ENCODE measurements around the gene BCL11B.

The BCL11B gene

DNA sequence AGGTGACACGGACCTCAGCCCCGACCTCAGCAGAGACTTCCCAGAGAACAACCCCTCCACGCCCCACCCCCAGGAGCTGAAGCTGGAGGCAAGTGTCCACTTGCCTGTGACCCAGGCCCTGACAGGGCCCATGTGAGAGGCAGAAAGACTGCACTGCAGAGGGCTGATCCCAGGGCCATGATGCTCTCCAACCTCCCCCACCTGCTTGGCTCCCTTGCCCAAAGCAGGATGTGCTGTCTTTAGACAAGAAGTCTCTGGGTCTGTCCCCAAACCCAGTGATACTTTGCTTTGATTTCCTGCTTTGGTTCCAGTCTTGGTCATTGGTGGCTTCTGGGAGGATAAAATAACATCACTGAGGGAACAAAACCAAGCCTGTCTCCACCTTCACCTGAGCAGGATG, 59.4 kb downstream of the BCL11B start:
- Histone ChIP-seq H3K4me1 (no peaks in the 10 kb centered on the region), H3K4me3 (ENCODE audit: low read depth, low read length) (no peak overlapping the region), H3K9me3 (no peaks in the 10 kb centered on the region), H3K36me3 (no peaks in the 10 kb centered on the region), H3K27me3 (peaks cover 6% of the 10 kb centered on the region)
- TF ChIP-seq, protein P1, sequence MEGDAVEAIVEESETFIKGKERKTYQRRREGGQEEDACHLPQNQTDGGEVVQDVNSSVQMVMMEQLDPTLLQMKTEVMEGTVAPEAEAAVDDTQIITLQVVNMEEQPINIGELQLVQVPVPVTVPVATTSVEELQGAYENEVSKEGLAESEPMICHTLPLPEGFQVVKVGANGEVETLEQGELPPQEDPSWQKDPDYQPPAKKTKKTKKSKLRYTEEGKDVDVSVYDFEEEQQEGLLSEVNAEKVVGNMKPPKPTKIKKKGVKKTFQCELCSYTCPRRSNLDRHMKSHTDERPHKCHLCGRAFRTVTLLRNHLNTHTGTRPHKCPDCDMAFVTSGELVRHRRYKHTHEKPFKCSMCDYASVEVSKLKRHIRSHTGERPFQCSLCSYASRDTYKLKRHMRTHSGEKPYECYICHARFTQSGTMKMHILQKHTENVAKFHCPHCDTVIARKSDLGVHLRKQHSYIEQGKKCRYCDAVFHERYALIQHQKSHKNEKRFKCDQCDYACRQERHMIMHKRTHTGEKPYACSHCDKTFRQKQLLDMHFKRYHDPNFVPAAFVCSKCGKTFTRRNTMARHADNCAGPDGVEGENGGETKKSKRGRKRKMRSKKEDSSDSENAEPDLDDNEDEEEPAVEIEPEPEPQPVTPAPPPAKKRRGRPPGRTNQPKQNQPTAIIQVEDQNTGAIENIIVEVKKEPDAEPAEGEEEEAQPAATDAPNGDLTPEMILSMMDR (IDR thresholded peaks at IDR 0.05; ENCODE audit: low read depth, low read length): no peak
- DNase-seq: no peak

DNA sequence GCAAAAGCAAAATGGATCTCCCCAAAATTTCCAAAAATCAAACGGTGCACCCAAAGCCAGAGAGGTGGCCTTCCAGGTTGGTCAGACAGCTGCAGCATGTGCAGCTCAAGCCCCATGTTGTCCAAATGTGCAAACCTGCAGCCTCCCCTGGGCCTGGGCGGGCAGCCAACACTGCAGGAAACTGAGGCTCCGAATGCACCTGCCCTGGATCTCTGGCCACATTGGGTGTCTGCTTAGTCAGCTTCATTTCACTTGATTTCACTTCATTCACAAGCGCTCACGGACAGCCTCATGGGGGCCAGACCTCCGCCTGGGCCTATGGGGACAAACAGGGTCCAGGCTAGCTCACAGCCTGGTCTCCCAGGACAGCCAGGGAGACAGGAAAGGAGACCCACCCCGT, 59.8 kb downstream of the BCL11B start:
- no peaks in the 10 kb centered on the region for H3K9me3 ChIP-seq
- TF ChIP-seq, protein P1 (IDR thresholded peaks at IDR 0.05; ENCODE audit: low read depth, low read length): no peak
- peaks cover 6% of the 10 kb centered on the region for H3K27me3 ChIP-seq
- no peaks in the 10 kb centered on the region for H3K4me1 ChIP-seq
- no peaks in the 10 kb centered on the region for H3K36me3 ChIP-seq
- DNase-seq: no peak
- H3K4me3 ChIP-seq (ENCODE audit: low read depth, low read length): no peak overlapping the region

DNA sequence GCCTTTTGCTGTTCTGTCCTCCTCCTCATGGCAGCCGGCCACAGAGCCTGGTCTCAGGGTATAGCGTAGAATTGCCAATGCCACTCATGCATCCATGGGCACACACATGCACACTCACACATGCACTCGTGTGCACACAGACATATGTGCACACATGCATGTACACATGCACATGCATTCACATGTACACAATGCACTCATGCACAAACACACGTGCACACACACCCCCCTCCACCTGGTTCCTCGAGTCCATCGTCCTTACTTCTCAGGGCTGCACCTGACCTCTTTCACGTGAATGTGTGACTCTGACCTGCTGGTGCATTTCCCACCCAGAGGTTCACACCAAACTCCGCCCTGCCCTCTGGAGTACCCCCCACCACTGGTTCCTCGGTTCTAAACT, 60.6 kb downstream of the BCL11B start:
- no peaks in the 10 kb centered on the region for H3K9me3 ChIP-seq
- H3K4me1 ChIP-seq: no peaks in the 10 kb centered on the region
- no peak overlapping the region for H3K4me3 ChIP-seq (ENCODE audit: low read depth, low read length)
- TF ChIP-seq, protein P1 (IDR thresholded peaks at IDR 0.05; ENCODE audit: low read depth, low read length): no peak
- H3K36me3 ChIP-seq: no peaks in the 10 kb centered on the region
- peaks cover 6% of the 10 kb centered on the region for H3K27me3 ChIP-seq
- no peak for DNase-seq

DNA sequence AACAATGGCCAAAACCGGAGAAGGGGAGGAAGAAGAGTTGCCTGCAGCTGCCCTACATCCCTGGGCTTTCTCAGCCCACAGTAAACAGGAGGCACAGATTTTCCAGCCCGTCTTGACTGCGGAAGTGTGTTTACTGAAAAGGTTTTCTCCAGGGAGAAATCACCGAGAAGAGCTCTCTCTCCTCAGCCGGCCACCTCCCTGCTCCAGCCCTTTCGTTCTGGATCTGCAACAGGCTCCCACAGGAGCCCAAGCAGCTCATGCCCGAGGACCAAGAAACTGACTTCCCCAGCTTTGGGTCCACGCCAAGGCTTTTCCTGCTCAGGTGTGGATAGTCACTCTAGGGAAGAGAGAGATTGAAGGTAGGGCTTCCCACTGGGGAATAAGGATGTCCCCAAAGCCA, 61.7 kb downstream of the BCL11B start:
- no peak for DNase-seq
- TF ChIP-seq, protein P1 (IDR thresholded peaks at IDR 0.05; ENCODE audit: low read depth, low read length): no peak
- H3K4me1 ChIP-seq: no peaks in the 10 kb centered on the region
- peaks cover under 1% of the 10 kb centered on the region; the same call in 1 of the 2 replicates for H3K27me3 ChIP-seq
- H3K4me3 ChIP-seq (ENCODE audit: low read depth, low read length): no peak overlapping the region
- no peaks in the 10 kb centered on the region for H3K9me3 ChIP-seq
- H3K36me3 ChIP-seq: no peaks in the 10 kb centered on the region

DNA sequence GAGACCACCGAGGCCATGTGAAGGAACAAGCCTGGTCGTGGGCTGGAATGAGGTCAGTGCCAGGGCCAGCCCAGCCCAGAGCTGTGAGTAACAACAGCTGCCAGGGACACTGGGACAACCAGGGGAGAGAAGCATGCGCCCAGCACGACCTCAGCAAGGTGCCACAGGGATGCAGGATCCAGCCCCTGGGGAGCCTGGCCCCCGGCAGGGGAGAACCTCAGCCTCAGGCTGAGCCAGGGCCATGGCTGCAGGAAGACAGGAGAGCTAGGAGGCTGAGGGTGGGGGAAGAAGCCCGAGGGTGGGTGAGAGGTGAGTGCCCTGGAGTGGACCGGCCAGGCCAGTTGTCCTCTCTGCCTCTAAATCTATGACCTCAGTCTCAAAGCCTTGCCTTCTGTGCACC, 62.6 kb downstream of the BCL11B start:
- no peaks in the 10 kb centered on the region for H3K4me1 ChIP-seq
- TF ChIP-seq, protein P1 (IDR thresholded peaks at IDR 0.05; ENCODE audit: low read depth, low read length): no peak

DNA sequence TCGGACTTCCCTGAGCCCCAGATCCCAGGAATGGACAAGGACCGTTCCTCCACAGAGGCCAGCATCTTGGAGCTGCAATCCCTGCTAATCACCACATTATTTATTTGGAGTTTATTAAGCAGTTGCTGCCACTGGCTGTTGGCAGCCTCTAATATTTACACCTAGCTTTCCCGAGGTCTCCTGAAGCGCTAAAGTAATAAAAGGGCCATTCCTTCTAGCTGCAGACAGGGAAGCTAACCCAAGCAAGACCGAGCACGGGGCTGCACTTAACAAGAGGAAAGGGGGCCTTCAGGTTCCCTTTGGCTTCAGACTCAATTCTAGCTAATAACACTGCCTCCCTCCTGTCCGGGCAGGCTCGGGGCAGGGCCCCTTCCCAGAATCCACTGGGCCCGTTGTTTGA, 63.7 kb downstream of the BCL11B start:
- H3K4me1 ChIP-seq: no peaks in the 10 kb centered on the region
- no peaks in the 10 kb centered on the region for H3K9me3 ChIP-seq
- TF ChIP-seq, protein P1 (IDR thresholded peaks at IDR 0.05; ENCODE audit: low read depth, low read length): no peak
- DNase-seq: no peak
- no peaks in the 10 kb centered on the region for H3K36me3 ChIP-seq
- no peaks in the 10 kb centered on the region; the same call in 1 of the 2 replicates for H3K27me3 ChIP-seq
- no peak overlapping the region for H3K4me3 ChIP-seq (ENCODE audit: low read depth, low read length)

More for the DNA sequence above, 62.6 kb downstream of the BCL11B start:
- no peak for DNase-seq
- Histone ChIP-seq H3K9me3 (no peaks in the 10 kb centered on the region), H3K4me3 (ENCODE audit: low read depth, low read length) (no peak overlapping the region), H3K36me3 (no peaks in the 10 kb centered on the region), H3K27me3 (no peaks in the 10 kb centered on the region; the same call in 1 of the 2 replicates)
